ENCODE results near the gene NIPBL. TPM values are rescaled to one million over a fixed set of nuclear protein-coding genes. Genes with fewer than 3 reads are reported as not detected.

NIPBL gene
- total RNA-seq, 1 experiment from 2014 or later, result 48.3 TPM

- DNase-seq (ENCODE audit: low spot score), result no peak
- CTCF ChIA-PET, result no interaction called here
- Mint-ChIP-seq H3K9me3 (peaks cover 4% of the 10 kb centered on the region; the same call in 1 of the 2 replicates), H3K4me3 (no peak overlapping the region), H3K36me3 (peaks cover 5% of the 10 kb centered on the region; the same call in 1 of the 2 replicates), H3K27me3 (ENCODE audit: low read depth) (no peaks in the 10 kb centered on the region), H3K4me1 (no peaks in the 10 kb centered on the region), H3K27ac (no peak overlapping the region)
- no peak for TF ChIP-seq FOXP4 (CRISPR knock-in tag; IDR thresholded peaks at IDR 0.05)
- TF ChIP-seq FOXP1 (CRISPR knock-in tag; IDR thresholded peaks at IDR 0.05; ENCODE audit: borderline replicate concordance), result no peak
- TF ChIP-seq ERG (CRISPR knock-in tag; IDR thresholded peaks at IDR 0.05), result no peak
- no peak for TF ChIP-seq ZBTB43 (CRISPR knock-in tag; IDR thresholded peaks at IDR 0.05)
- no peak for TF ChIP-seq ZNF416 (CRISPR knock-in tag; IDR thresholded peaks at IDR 0.05)
- POLR2A ChIA-PET, result no interaction called here
- ATAC-seq, result no peak
Observed at GRCh38 chr5:37111426-37112382, 235.1 kb downstream of the NIPBL start.

- no peak for ATAC-seq
- H3K4me1 Mint-ChIP-seq, result no peaks in the 10 kb centered on the region
- peaks cover 4% of the 10 kb centered on the region; the same call in 1 of the 2 replicates for H3K9me3 Mint-ChIP-seq
- H3K4me3 Mint-ChIP-seq, result no peak overlapping the region
- CTCF ChIA-PET, result no interaction called here
- H3K27ac Mint-ChIP-seq, result no peak overlapping the region
- no peaks in the 10 kb centered on the region for H3K27me3 Mint-ChIP-seq (ENCODE audit: low read depth)
- peaks cover 5% of the 10 kb centered on the region; the same call in 1 of the 2 replicates for H3K36me3 Mint-ChIP-seq
- DNase-seq (ENCODE audit: low spot score), result no peak
- POLR2A ChIA-PET, result no interaction called here
- TF ChIP-seq MYBL2 (CRISPR knock-in tag; IDR thresholded peaks at IDR 0.05) (no peak), E2F5 (CRISPR knock-in tag; IDR thresholded peaks at IDR 0.05) (no peak), CREM (CRISPR knock-in tag; IDR thresholded peaks at IDR 0.05) (no peak), ZBTB43 (CRISPR knock-in tag; IDR thresholded peaks at IDR 0.05) (no peak), ATF1 (CRISPR knock-in tag; IDR thresholded peaks at IDR 0.05) (no peak), TEAD4 (CRISPR knock-in tag; IDR thresholded peaks at IDR 0.05) (no peak), GABPB1 (CRISPR knock-in tag; IDR thresholded peaks at IDR 0.05) (no peak), ETV6 (CRISPR knock-in tag; IDR thresholded peaks at IDR 0.05) (no peak), AFF4 (CRISPR knock-in tag; IDR thresholded peaks at IDR 0.05; ENCODE audit: borderline replicate concordance) (no peak), FOXP4 (CRISPR knock-in tag; IDR thresholded peaks at IDR 0.05) (no peak), TEAD1 (CRISPR knock-in tag; IDR thresholded peaks at IDR 0.05) (no peak), ZNF281 (CRISPR knock-in tag; IDR thresholded peaks at IDR 0.05) (no peak)
Observed at GRCh38 chr5:37112383-37112991, 235.9 kb downstream of the NIPBL start.

Measured in WTC11 (cell line).